Endodermal cell (in vitro differentiated cells): ENCODE measurements around the gene MAP4K3. TPM values are rescaled to one million over a fixed set of nuclear protein-coding genes. Genes with fewer than 3 reads are reported as not detected.

Experiments used
- DNase-seq: peaks from one replicate; pipeline ENCODE4 v3.0.0-alpha.2; 2017
- H3K27ac ChIP-seq: 2 replicates; pipeline ENCODE4 v1.5.1; 2013; ENCODE audit warnings: mild to moderate bottlenecking, low read depth, low read length, moderate library complexity
- H3K27me3 ChIP-seq: 2 replicates; pipeline ENCODE4 v1.6.1; 2013; ENCODE audit warnings: mild to moderate bottlenecking, low read length, moderate library complexity; ENCODE audit not compliant: insufficient read depth, control insufficient read depth, poor library complexity, severe bottlenecking
- H3K36me3 ChIP-seq: 2 replicates; pipeline ENCODE4 v1.7.0; 2013; ENCODE audit warnings: mild to moderate bottlenecking, low read length, moderate library complexity; ENCODE audit not compliant: control insufficient read depth, insufficient read depth
- H3K4me1 ChIP-seq: one replicate; pipeline ENCODE4 v1.7.0; 2013; ENCODE audit warnings: low read length; ENCODE audit not compliant: control insufficient read depth, insufficient read depth
- H3K4me3 ChIP-seq: 2 replicates; pipeline ENCODE4 v1.5.1; 2013; ENCODE audit warnings: mild to moderate bottlenecking, low read length, moderate library complexity
- H3K9ac ChIP-seq: 2 replicates; pipeline ENCODE4 v1.6.1; 2013; ENCODE audit warnings: mild to moderate bottlenecking, low read length, moderate library complexity; ENCODE audit not compliant: poor library complexity, severe bottlenecking; ENCODE audit errors: extremely low read depth
- H3K9me3 ChIP-seq: 2 replicates; pipeline ENCODE4 v1.6.1; 2013; ENCODE audit warnings: mild to moderate bottlenecking, low read length, moderate library complexity; ENCODE audit not compliant: control insufficient read depth
- H3K27ac Mint-ChIP-seq: 2 replicates; pipeline ENCODE4 v1.8.0; 2020; ENCODE audit warnings: mixed read lengths
- H3K27me3 Mint-ChIP-seq: 2 replicates; pipeline ENCODE4 v1.8.0; 2021; ENCODE audit warnings: mild to moderate bottlenecking, mixed read lengths; ENCODE audit not compliant: insufficient read depth
- H3K36me3 Mint-ChIP-seq: 2 replicates; pipeline ENCODE4 v1.8.0; 2020; ENCODE audit warnings: low read depth, mixed read lengths
- H3K4me1 Mint-ChIP-seq: 2 replicates; pipeline ENCODE4 v1.8.0; 2020; ENCODE audit warnings: mixed read lengths
- H3K4me3 Mint-ChIP-seq: 2 replicates; pipeline ENCODE4 v1.8.0; 2020; ENCODE audit warnings: mild to moderate bottlenecking, moderate library complexity, mixed read lengths
- H3K9me3 Mint-ChIP-seq: 2 replicates; pipeline ENCODE4 v1.8.0; 2020; ENCODE audit warnings: mild to moderate bottlenecking, mixed read lengths
- WGBS, 2 experiments: methylation state at CpG; one replicate each; pipeline versions ENCODE4 v1.1.5 to v1.1.7; 2013; ENCODE audit warnings: missing lambda C conversion rate in 2 of 2, mixed read lengths in 1 of 2; ENCODE audit not compliant: insufficient coverage in 1 of 2, insufficient read length in 1 of 2; 5-methylcytosine and 5-hydroxymethylcytosine counted together
- total RNA-seq, 2 donors: library from RNA; stranded (reverse); fragmentation: NEBNext Ultra II Directional in 1 of 2; extraction: Animal tissue kit (Norgen Biotek cat#: 25700) in 1 of 2; gene quantifications; 2 replicates in 1 of 2; 3 replicates in 1 of 2; pipeline ENCODE4 v1.2.1, GENCODE V29; 2021
- TF ChIP-seq, protein P1 (sequence below): fragments of 200-600 bp; sonication (generic); conservative IDR thresholded peaks from 2 replicates; pipeline ENCODE4 v1.5.0; 2021; ENCODE audit warnings: antibody characterized with exemption, mild to moderate bottlenecking

The MAP4K3 gene
- total RNA-seq, 2 donors from 2014 or later, result 39.1 to 45.5 TPM

DNA sequence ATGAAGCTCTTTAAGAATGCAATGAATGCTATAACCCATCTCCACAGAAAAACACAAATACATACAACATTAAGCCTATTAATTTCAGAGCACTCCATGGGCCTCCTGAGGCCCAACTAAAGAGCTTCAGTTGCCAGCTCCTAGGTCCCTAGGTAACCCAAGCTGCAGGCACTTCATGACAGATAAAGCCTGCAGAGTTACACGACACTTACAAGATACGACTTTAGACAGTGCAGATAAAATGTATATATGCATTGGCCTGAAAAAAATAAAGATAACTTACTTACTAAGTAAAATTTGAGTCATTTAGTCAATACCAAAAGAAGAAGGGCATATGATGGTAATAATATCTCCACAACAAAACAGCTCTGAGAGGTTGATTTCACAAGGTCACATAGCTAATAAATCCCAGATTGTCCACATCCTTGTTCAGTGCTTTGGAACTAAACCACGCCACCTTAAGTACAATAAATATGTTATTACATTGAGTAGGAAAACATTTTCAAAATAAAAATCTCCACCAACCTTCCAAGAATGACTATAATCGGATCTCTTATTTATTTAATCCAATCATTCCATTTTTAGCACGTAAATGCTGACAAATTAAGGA is 3.4 kb downstream of the MAP4K3 start:
- H3K9me3 ChIP-seq, result no peaks in the 10 kb centered on the region
- H3K36me3 Mint-ChIP-seq, result peaks cover 2% of the 10 kb centered on the region
- H3K9me3 Mint-ChIP-seq, result no peaks in the 10 kb centered on the region
- H3K4me3 Mint-ChIP-seq, result no peak overlapping the region
- TF ChIP-seq, protein P1, sequence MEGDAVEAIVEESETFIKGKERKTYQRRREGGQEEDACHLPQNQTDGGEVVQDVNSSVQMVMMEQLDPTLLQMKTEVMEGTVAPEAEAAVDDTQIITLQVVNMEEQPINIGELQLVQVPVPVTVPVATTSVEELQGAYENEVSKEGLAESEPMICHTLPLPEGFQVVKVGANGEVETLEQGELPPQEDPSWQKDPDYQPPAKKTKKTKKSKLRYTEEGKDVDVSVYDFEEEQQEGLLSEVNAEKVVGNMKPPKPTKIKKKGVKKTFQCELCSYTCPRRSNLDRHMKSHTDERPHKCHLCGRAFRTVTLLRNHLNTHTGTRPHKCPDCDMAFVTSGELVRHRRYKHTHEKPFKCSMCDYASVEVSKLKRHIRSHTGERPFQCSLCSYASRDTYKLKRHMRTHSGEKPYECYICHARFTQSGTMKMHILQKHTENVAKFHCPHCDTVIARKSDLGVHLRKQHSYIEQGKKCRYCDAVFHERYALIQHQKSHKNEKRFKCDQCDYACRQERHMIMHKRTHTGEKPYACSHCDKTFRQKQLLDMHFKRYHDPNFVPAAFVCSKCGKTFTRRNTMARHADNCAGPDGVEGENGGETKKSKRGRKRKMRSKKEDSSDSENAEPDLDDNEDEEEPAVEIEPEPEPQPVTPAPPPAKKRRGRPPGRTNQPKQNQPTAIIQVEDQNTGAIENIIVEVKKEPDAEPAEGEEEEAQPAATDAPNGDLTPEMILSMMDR, result no peak
- H3K27me3 Mint-ChIP-seq, result no peaks in the 10 kb centered on the region
- peak overlapping the region; percentile 93 for H3K4me3 ChIP-seq
- 84% methylated on average over 4 of the region's 5 CpGs; no CpG with 5 or more reads in 1 of the 2 experiments for WGBS, 2 experiments
- no peak for DNase-seq
- H3K27ac ChIP-seq, result no peak overlapping the region
- peaks cover 5% of the 10 kb centered on the region for H3K4me1 ChIP-seq
- H3K27ac Mint-ChIP-seq, result no peak overlapping the region
- no peak overlapping the region for H3K9ac ChIP-seq
- no peaks in the 10 kb centered on the region for H3K27me3 ChIP-seq
- H3K4me1 Mint-ChIP-seq, result peaks cover 44% of the 10 kb centered on the region
- no peaks in the 10 kb centered on the region for H3K36me3 ChIP-seq

DNA sequence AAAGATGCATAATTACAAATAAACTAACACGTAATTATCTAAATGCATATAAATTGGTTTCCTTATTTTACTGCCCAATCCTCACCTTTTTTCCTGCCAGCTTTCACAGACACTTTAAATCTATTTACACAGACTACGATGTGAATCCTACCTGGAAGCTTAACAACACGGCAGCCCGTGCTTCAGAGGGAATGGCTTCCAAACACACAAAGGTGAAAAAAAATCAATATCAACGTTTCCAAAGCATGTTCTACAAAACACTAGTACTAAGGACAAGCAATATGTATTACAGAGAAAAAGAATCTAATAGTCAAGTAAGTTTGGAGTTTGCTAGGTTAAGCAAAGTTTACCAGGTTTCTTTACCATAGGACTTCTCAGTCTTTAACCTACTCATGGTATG is 4.4 kb downstream of the MAP4K3 start:
- H3K4me1 Mint-ChIP-seq, result peaks cover 44% of the 10 kb centered on the region

DNA sequence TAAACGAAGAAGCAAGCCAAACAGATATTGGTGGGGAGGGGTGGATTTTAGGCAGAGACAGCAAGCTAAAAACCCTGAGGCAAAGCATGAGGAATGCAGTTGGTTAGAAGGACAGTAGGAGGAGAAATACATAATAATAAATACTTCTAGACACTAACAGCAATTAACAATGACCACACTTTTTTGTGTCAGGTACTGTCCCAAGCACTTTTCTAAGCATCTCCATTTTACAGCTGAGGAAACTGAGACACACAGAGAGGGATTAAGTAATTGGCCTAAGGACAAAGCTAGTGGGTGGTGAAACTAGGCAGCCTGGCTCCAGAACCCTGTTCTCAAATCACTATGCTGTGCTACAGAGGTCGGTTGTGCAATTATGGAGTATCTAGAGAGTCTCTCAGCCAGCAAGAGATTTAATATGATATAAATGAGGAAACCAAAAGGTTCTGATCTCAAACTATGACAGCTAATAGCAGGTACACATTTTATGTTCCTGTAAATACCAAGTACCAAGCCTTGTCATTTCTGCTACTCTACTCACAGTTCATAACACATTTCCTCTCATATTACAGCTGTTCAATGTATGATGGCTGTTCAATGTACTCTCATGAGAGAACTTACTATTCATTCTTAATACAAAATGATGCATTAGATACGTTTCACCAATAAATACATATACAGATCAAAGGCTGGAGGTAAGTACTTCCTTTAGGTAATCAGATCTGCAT is 5.3 kb downstream of the MAP4K3 start:
- Histone ChIP-seq H3K27ac (no peak overlapping the region), H3K4me1 (peaks cover 5% of the 10 kb centered on the region), H3K27me3 (no peaks in the 10 kb centered on the region), H3K9me3 (no peaks in the 10 kb centered on the region), H3K4me3 (no peak overlapping the region), H3K36me3 (no peaks in the 10 kb centered on the region), H3K9ac (no peak overlapping the region)
- Mint-ChIP-seq H3K27ac (no peak overlapping the region), H3K4me3 (no peak overlapping the region), H3K36me3 (peaks cover 2% of the 10 kb centered on the region), H3K27me3 (no peaks in the 10 kb centered on the region), H3K4me1 (peaks cover 53% of the 10 kb centered on the region), H3K9me3 (no peaks in the 10 kb centered on the region)
- no peak for DNase-seq
- TF ChIP-seq, protein P1, result no peak
- 36 to 58% methylated on average over 1 to 3 of the region's 3 CpGs for whole genome bisulfite sequencing, 2 experiments

More for the DNA sequence above, 4.4 kb downstream of the MAP4K3 start:
- Mint-ChIP-seq H3K36me3 (peaks cover 2% of the 10 kb centered on the region), H3K27me3 (no peaks in the 10 kb centered on the region), H3K9me3 (no peaks in the 10 kb centered on the region), H3K4me3 (peak overlapping the region; percentile 12), H3K27ac (peak overlapping the region; percentile 81)
- no peaks in the 10 kb centered on the region for H3K36me3 ChIP-seq
- no peak overlapping the region for H3K27ac ChIP-seq
- H3K27me3 ChIP-seq, result no peaks in the 10 kb centered on the region
- WGBS, 2 experiments, result 83 to 91% methylated on average over 4 of the region's 5 CpGs
- no peaks in the 10 kb centered on the region for H3K9me3 ChIP-seq
- no peak for DNase-seq
- H3K4me3 ChIP-seq, result no peak overlapping the region
- peaks cover 5% of the 10 kb centered on the region for H3K4me1 ChIP-seq
- H3K9ac ChIP-seq, result no peak overlapping the region
- TF ChIP-seq, protein P1, result no peak
